ENCODE measurements around the gene STUB1. TPM values are rescaled to one million over a fixed set of nuclear protein-coding genes. Genes with fewer than 3 reads are reported as not detected.
A peak's percentile ranks its signal among the peaks of the same experiment; 100 is the strongest.

The STUB1 gene
- total and polyA plus RNA-seq, 10 of the 15 experiments (the other 5 are each of a cell fraction or from before 2014, with no cell fraction given): 4.2 to 136 (median 67.1) TPM

- no peak overlapping the region for H3K4me2 ChIP-seq (ENCODE audit: control insufficient read depth, insufficient read depth)
- in situ Hi-C loops (cut with MboI): no loop called here
- TF ChIP-seq MEF2A (IDR thresholded peaks at IDR 0.05; ENCODE audit: insufficient read depth, low read depth, low read length): no peak
- TF ChIP-seq POLR2AphosphoS5 (IDR thresholded peaks at IDR 0.05; ENCODE audit: low read length): no peak
- no peak for TF ChIP-seq RAD51 (IDR thresholded peaks at IDR 0.05)
- TF ChIP-seq SMAD1 (IDR thresholded peaks at IDR 0.05; ENCODE audit: low read depth, partially characterized antibody): no peak
- TF ChIP-seq SUZ12 (IDR thresholded peaks at IDR 0.05; ENCODE audit: unreplicated experiment): peak; percentile 38
- TF ChIP-seq, protein P1, sequence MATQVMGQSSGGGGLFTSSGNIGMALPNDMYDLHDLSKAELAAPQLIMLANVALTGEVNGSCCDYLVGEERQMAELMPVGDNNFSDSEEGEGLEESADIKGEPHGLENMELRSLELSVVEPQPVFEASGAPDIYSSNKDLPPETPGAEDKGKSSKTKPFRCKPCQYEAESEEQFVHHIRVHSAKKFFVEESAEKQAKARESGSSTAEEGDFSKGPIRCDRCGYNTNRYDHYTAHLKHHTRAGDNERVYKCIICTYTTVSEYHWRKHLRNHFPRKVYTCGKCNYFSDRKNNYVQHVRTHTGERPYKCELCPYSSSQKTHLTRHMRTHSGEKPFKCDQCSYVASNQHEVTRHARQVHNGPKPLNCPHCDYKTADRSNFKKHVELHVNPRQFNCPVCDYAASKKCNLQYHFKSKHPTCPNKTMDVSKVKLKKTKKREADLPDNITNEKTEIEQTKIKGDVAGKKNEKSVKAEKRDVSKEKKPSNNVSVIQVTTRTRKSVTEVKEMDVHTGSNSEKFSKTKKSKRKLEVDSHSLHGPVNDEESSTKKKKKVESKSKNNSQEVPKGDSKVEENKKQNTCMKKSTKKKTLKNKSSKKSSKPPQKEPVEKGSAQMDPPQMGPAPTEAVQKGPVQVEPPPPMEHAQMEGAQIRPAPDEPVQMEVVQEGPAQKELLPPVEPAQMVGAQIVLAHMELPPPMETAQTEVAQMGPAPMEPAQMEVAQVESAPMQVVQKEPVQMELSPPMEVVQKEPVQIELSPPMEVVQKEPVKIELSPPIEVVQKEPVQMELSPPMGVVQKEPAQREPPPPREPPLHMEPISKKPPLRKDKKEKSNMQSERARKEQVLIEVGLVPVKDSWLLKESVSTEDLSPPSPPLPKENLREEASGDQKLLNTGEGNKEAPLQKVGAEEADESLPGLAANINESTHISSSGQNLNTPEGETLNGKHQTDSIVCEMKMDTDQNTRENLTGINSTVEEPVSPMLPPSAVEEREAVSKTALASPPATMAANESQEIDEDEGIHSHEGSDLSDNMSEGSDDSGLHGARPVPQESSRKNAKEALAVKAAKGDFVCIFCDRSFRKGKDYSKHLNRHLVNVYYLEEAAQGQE (IDR thresholded peaks at IDR 0.05; ENCODE audit: low read depth, low read length): peak; percentile 96
- RAD21 ChIA-PET (ENCODE audit: unreplicated experiment): no interaction called here
- H3K9me3 ChIP-seq (replicated peaks; ENCODE audit: control insufficient read depth, insufficient read depth, low read length): no peaks in the 10 kb centered on the region
- no peak overlapping the region for H3K27ac ChIP-seq (ENCODE audit: control insufficient read depth, insufficient read depth)
- no peaks in the 10 kb centered on the region for H3K79me2 ChIP-seq (ENCODE audit: control insufficient read depth, insufficient read depth, low read length)
- DNase-seq (ENCODE audit: low read depth, low spot score) (no peak), ATAC-seq (peak; percentile 72), FAIRE-seq (no peak)
- POLR2A ChIA-PET: no interaction called here
- H3K4me1 ChIP-seq (ENCODE audit: control insufficient read depth, insufficient read depth, low read length): peaks cover under 1% of the 10 kb centered on the region; the same call in 1 of the 2 replicates
- H3K36me3 ChIP-seq (ENCODE audit: control insufficient read depth in 2 of 2, insufficient read depth in 2 of 2, low read length in 1 of 2): no peaks in the 10 kb centered on the region
- H3K9ac ChIP-seq (ENCODE audit: control insufficient read depth, insufficient read depth, low read length): no peak overlapping the region
- intact Hi-C loops (cut with micrococcal nuclease; ENCODE audit: unreplicated experiment): no loop called here
- SMC1A ChIA-PET (ENCODE audit: uncharacterized antibody, unreplicated experiment): no interaction called here
- CTCF ChIA-PET: no interaction called here
- 6% methylated on average over 48 of the region's 76 CpGs for WGBS (ENCODE audit: insufficient coverage, insufficient replicate concordance, low lambda C conversion rate, missing lambda C conversion rate)
- peaks cover 0 to 11% of the 10 kb centered on the region in 2 experiments; a peak in 2 of 4 replicates for H3K27me3 ChIP-seq (replicated peaks in 1 of 2; ENCODE audit: control insufficient read depth in 2 of 2, insufficient read depth in 2 of 2, low read length in 1 of 2)
- H4K20me1 ChIP-seq (ENCODE audit: control insufficient read depth, insufficient read depth): no peaks in the 10 kb centered on the region
- H2AFZ ChIP-seq (ENCODE audit: control insufficient read depth, low read depth, low read length): no peak overlapping the region
- no TSS peak for BruUV-seq (replicated peaks)
- no peak overlapping the region for H3K4me3 ChIP-seq
These were observed 20.7 kb downstream of the STUB1 start for GRCh38 chr16:700684-701584.
